Activated naive CD8-positive, alpha-beta T cell treated with anti-CD3 and anti-CD28 coated beads, Interleukin-2, amount 50 U/mL, for 24 hours (primary cell): ENCODE measurements around the gene SMYD3.

ENCODE experiments used
- ATAC-seq: fragments of 150-1000 bp; cut with Tn5 transposase; one replicate; pipeline ENCODE4 v1.10.0; 2021
- DNase-seq: peaks from one replicate; pipeline ENCODE4 v3.0.0; 2021
- H3K27ac Mint-ChIP-seq: one replicate; pipeline ENCODE4 v1.8.0; 2021; ENCODE audit warnings: mild to moderate bottlenecking, mixed read lengths
- H3K27me3 Mint-ChIP-seq: one replicate; pipeline ENCODE4 v1.8.0; 2021; ENCODE audit warnings: mixed read lengths
- H3K36me3 Mint-ChIP-seq: one replicate; pipeline ENCODE4 v1.8.0; 2021; ENCODE audit warnings: low read depth, mixed read lengths
- H3K4me1 Mint-ChIP-seq: one replicate; pipeline ENCODE4 v1.8.0; 2021; ENCODE audit warnings: mixed read lengths
- H3K4me3 Mint-ChIP-seq: one replicate; pipeline ENCODE4 v1.8.0; 2021; ENCODE audit warnings: mild to moderate bottlenecking, moderate library complexity, mixed read lengths
- H3K9me3 Mint-ChIP-seq: one replicate; pipeline ENCODE4 v1.8.0; 2021; ENCODE audit warnings: mixed read lengths

Gene SMYD3

DNA sequence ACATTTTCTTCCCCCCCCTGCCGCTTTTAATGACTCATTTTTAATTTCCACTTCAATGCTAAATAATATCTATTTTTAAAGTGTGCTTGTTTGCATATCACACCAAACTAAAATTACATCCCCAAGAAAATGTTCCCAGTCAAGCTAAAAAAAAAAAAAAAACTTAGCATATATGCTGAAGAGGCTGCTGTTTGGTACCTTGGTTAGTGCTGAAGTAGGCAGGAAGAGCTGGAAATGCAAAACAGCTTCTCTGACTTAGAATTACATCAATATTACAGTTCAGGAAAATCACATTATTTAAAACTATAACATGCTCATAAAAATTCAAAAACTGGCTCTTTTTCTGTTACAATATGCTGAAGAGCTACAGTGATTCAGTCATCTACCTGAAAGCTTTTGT, 372.3 kb downstream of the SMYD3 start:
- H3K9me3 Mint-ChIP-seq = no peaks in the 10 kb centered on the region
- no peak overlapping the region for H3K4me3 Mint-ChIP-seq
- peaks cover 8% of the 10 kb centered on the region for H3K36me3 Mint-ChIP-seq
- no peak overlapping the region for H3K27ac Mint-ChIP-seq
- H3K4me1 Mint-ChIP-seq = peaks cover 5% of the 10 kb centered on the region
- no peaks in the 10 kb centered on the region for H3K27me3 Mint-ChIP-seq
- ATAC-seq = no peak
- no peak for DNase-seq

DNA sequence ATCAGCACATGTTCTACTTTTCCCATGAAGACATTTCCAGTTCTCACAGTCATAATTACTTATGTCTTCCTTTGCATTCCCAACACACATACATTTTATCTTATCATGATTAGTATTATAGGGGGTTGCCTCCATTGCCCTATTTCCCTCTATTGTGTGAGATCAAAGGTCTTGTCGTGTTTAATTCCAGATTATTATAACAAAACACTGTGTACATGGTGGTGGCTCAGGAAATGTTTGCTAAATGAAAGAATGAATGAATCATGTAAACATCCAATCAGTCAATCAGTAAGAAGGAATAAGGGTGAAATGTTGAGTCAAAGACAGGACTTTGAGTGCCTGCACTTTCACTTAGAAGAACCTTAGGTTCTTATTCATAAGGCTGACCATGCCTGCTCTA, 376.0 kb downstream of the SMYD3 start:
- no peak overlapping the region for H3K4me3 Mint-ChIP-seq
- peaks cover 10% of the 10 kb centered on the region for H3K36me3 Mint-ChIP-seq
- H3K9me3 Mint-ChIP-seq = no peaks in the 10 kb centered on the region
- H3K27me3 Mint-ChIP-seq = no peaks in the 10 kb centered on the region
- ATAC-seq (no peak), DNase-seq (no peak)
- no peak overlapping the region for H3K27ac Mint-ChIP-seq
- peaks cover 3% of the 10 kb centered on the region for H3K4me1 Mint-ChIP-seq

DNA sequence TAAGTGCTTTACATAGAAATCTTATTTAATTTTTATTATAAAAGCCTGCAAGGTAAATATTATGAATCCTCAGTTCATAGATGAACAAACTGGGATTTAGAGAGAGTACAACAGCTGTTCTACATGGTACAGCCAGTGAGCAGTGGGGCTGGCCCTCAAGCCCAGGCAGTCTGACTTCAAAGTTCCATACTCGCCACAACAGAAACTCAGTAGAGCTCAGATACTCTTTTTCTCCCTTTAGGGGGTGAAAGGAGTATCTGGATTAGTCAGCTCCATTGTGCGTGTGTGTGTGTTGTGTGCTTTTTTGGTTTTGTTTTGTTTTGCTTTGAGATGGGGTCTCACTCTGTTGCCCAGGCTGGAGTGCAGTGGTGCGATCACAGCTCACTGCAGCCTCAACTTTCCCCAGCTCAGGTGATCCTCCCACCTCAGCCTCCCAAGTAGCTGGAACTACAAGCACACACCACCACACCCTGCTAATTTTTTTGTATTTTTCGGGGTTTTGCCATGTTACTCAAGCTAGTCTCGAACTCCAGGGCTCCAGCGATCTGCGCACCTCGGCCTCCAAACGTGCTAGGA, 378.5 kb downstream of the SMYD3 start:
- no peaks in the 10 kb centered on the region for H3K27me3 Mint-ChIP-seq
- no peaks in the 10 kb centered on the region for H3K9me3 Mint-ChIP-seq
- H3K4me1 Mint-ChIP-seq = no peaks in the 10 kb centered on the region
- ATAC-seq = peak; percentile 63
- DNase-seq = no peak
- no peak overlapping the region for H3K27ac Mint-ChIP-seq
- peaks cover 9% of the 10 kb centered on the region for H3K36me3 Mint-ChIP-seq
- no peak overlapping the region for H3K4me3 Mint-ChIP-seq

DNA sequence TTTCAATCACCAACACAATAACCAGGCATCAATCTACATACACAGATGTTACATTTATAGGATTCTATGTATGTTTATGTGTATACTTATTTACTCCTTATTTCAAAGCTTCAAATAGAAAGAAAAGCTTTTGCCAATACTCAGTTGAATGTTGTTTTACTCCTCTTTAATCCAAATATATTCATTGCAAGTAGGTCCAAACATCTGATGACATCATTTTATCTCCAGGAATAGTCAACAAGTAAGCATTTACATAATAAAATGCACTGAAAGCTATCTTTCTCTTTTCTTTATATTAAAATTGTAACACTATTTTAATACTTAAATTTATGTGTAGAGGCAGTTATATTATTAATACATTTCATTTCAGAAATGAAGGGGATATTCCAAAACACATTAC, 380.5 kb downstream of the SMYD3 start:
- H3K4me3 Mint-ChIP-seq = no peak overlapping the region
- H3K9me3 Mint-ChIP-seq = no peaks in the 10 kb centered on the region
- no peak overlapping the region for H3K27ac Mint-ChIP-seq
- DNase-seq (no peak), ATAC-seq (no peak)
- no peaks in the 10 kb centered on the region for H3K4me1 Mint-ChIP-seq
- peaks cover 5% of the 10 kb centered on the region for H3K36me3 Mint-ChIP-seq
- no peaks in the 10 kb centered on the region for H3K27me3 Mint-ChIP-seq

DNA sequence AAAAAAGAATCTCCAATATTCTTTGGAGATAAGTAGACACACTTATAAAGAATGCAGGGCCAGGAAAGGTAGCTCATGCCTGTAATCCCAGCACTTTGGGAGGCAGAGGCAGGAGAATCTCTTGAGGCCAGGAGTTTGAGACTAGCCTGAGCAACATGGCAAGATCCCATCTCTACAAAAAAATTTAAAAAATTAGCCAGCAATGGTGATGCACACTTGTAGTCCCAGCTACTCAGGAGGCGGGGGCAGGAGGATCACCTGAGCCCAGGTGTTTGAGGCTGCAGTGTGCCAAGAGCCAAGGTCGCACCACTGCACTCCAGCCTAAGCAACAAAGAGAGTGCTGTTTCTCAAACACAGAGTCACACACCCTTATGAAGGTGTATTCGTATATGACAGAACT, 385.0 kb downstream of the SMYD3 start:
- H3K27me3 Mint-ChIP-seq = no peaks in the 10 kb centered on the region
- no peak for ATAC-seq
- H3K9me3 Mint-ChIP-seq = no peaks in the 10 kb centered on the region
- DNase-seq = no peak
- H3K4me3 Mint-ChIP-seq = no peak overlapping the region
- no peak overlapping the region for H3K27ac Mint-ChIP-seq
- no peaks in the 10 kb centered on the region for H3K36me3 Mint-ChIP-seq
- peaks cover 7% of the 10 kb centered on the region for H3K4me1 Mint-ChIP-seq

DNA sequence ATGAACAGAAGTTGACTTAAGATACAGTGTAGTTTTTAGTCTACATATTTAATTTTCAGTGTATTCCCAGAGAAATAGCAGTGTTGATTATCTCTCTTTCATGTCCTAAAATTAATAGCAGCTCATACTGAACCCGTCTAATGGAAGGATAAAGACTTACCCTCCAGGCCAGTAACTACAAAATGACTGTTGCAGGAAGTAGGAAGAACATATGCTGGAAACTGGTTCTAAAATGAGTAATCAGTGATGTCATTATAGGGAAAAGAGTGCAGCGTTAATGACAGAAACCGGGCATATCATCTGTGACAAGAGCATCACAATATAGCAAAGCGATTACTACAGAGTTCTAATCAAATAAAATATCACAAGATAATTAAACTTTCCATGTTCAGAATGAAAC, 385.5 kb downstream of the SMYD3 start:
- Mint-ChIP-seq H3K4me3 (no peak overlapping the region), H3K27ac (no peak overlapping the region), H3K4me1 (peaks cover 13% of the 10 kb centered on the region), H3K36me3 (no peaks in the 10 kb centered on the region), H3K9me3 (no peaks in the 10 kb centered on the region), H3K27me3 (no peaks in the 10 kb centered on the region)
- DNase-seq = no peak
- no peak for ATAC-seq

DNA sequence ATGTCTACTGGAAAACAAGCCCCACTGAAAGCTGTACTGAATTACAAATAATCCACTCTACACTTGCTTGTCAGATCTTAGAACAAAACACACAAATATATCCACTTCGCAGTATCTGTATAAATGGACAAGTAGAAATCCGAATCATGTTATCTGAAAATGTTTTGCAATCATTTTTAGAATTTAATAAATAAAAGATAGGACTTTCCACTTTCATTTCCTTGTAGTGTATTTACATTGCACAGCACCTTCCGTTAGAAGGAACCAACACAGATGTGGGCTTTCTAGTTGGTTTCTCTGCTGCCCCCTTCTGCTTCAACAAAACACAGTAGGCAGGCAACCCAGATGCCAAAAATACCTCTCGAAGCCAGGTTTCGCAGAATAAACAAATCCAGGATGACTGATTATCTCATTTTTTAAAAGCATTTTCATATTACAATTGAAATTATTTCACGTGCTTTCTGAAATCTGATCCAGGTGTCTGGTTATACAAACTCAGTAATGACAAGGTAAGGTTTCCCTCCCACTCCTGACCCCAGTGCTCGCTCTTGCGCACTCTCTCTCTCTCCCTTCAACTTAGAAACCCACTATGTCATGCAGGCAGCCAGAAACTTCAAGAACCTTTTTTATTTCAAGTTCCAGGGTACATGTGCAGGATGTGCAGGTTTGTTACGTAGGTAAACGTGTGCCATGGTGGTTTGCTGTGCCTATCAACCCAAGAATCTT, 389.9 kb downstream of the SMYD3 start:
- H3K27me3 Mint-ChIP-seq = no peaks in the 10 kb centered on the region
- peak overlapping the region; percentile 64 for H3K27ac Mint-ChIP-seq
- no peaks in the 10 kb centered on the region for H3K9me3 Mint-ChIP-seq
- H3K36me3 Mint-ChIP-seq = peaks cover 2% of the 10 kb centered on the region
- H3K4me1 Mint-ChIP-seq = peaks cover 21% of the 10 kb centered on the region
- DNase-seq (peak; percentile 10), ATAC-seq (peak; percentile 79)
- peak overlapping the region; percentile 59 for H3K4me3 Mint-ChIP-seq

DNA sequence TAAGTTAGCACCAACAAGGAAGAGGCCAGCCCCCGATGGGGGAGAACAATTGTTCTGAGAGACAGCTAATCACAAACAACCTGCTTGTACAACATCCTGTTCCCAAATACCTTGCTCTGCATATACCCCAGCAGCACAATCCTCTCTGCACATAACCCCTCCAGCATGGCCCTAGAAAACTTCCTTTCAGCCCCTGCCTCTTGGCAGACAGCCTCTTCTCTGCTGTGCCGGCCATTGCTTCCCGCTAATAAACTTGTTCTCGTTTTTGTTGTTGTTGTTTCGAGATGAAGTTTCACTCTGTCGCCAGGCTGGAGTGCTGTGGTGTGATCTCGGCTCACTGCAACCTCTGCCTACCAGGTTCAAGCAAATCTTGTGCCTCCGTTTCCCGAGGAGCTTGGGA, 392.7 kb downstream of the SMYD3 start:
- no peaks in the 10 kb centered on the region for H3K9me3 Mint-ChIP-seq
- no peaks in the 10 kb centered on the region for H3K27me3 Mint-ChIP-seq
- H3K36me3 Mint-ChIP-seq = peaks cover 2% of the 10 kb centered on the region
- no peak for ATAC-seq
- peaks cover 21% of the 10 kb centered on the region for H3K4me1 Mint-ChIP-seq
- no peak overlapping the region for H3K27ac Mint-ChIP-seq
- no peak for DNase-seq
- no peak overlapping the region for H3K4me3 Mint-ChIP-seq

DNA sequence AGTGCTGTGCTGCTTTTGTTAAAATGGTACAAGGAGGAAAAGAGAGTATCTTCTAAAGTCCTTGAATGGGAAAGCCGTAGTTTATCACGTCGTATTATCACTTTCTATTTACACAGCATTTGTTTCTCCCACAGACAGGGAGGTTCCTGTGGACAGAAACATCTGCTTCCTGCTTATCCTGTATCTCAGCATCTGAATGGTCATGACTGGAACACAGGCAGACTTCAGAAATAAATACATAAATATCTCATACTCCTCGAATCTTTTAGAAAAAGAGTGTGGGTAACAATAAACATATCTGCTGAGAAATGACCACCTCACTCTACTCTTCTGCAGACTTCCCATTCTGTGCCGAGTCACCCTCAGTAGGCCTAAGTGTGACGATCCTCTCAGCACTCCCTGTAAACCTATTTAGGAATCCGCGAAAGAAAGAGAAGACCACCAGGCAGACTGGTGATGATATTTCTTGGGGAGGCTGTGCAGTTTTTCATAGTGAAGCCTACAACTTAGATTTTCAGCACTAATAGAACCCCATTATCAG, 393.5 kb downstream of the SMYD3 start:
- H3K4me3 Mint-ChIP-seq = no peak overlapping the region

DNA sequence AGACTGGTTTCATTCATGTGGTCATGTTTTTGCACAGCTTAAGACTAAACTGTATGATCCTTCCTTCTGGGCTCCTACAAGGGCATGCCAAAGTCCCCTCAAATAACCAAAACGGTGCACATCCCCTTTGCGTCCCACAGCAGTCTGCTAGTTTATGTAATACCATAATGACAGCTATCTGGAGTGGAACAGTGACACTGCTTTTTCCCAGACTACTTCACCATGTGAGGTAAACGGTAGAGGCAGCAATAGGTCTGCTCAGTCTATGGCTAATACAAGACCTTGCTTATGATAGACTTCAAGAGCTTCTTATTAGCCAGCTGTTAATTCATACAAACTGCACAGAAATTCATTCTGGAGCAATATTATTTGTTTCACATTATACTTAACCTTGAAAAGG, 395.5 kb downstream of the SMYD3 start:
- H3K27ac Mint-ChIP-seq = no peak overlapping the region

More for the DNA sequence above, 393.5 kb downstream of the SMYD3 start:
- ATAC-seq (no peak), DNase-seq (no peak)
- no peaks in the 10 kb centered on the region for H3K9me3 Mint-ChIP-seq
- H3K4me1 Mint-ChIP-seq = peaks cover 21% of the 10 kb centered on the region
- H3K27me3 Mint-ChIP-seq = no peaks in the 10 kb centered on the region
- H3K27ac Mint-ChIP-seq = no peak overlapping the region
- H3K36me3 Mint-ChIP-seq = peaks cover 2% of the 10 kb centered on the region

DNA sequence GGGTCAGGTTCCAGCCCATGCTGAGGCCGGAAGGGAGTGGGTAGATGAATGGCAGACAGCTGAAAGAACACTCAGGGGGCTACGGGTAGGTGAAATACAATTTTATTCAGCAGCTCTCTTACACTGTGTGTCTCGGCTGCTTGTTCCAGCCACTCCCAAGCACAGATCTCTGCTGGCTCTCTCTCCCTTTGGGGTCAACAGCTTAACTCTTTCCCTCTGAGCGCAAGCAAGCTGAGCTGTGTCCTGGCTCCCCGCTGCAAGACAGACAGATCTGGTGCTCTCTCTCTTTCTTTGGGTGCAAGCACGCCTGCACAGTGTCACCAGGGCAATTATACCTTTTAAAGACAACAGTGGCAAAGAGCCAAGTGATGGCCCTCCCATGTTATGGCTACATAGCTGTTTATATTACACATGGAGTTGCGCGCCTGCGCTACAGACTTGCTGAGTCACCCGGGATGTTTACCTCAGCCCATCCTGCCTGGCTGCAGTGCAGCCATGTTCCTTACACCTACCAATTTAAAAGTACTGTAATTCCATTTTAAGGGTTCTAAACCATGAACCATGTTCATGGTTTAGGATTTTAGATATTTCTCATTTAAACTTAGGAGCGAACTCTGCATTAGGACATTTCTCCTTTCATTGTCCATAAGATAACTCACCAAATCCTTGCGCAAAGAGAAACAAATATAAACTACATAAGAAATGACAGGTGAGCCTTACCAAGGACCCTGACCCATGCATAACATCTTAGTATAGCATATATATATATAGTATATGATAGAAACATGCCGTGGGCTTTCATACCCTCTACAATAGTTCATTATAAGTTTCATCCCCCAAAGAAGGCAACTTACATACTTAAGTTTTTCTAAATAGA, 396.5 kb downstream of the SMYD3 start:
- no peak overlapping the region for H3K4me3 Mint-ChIP-seq
- no peaks in the 10 kb centered on the region for H3K9me3 Mint-ChIP-seq
- DNase-seq = no peak
- H3K4me1 Mint-ChIP-seq = peaks cover 2% of the 10 kb centered on the region
- H3K27me3 Mint-ChIP-seq = no peaks in the 10 kb centered on the region
- ATAC-seq = no peak
- no peak overlapping the region for H3K27ac Mint-ChIP-seq
- peaks cover 5% of the 10 kb centered on the region for H3K36me3 Mint-ChIP-seq

More for the DNA sequence above, 395.5 kb downstream of the SMYD3 start:
- no peaks in the 10 kb centered on the region for H3K27me3 Mint-ChIP-seq
- peaks cover 8% of the 10 kb centered on the region for H3K4me1 Mint-ChIP-seq
- no peak for ATAC-seq
- no peaks in the 10 kb centered on the region for H3K9me3 Mint-ChIP-seq
- no peak for DNase-seq
- H3K4me3 Mint-ChIP-seq = no peak overlapping the region
- H3K36me3 Mint-ChIP-seq = peaks cover 2% of the 10 kb centered on the region

DNA sequence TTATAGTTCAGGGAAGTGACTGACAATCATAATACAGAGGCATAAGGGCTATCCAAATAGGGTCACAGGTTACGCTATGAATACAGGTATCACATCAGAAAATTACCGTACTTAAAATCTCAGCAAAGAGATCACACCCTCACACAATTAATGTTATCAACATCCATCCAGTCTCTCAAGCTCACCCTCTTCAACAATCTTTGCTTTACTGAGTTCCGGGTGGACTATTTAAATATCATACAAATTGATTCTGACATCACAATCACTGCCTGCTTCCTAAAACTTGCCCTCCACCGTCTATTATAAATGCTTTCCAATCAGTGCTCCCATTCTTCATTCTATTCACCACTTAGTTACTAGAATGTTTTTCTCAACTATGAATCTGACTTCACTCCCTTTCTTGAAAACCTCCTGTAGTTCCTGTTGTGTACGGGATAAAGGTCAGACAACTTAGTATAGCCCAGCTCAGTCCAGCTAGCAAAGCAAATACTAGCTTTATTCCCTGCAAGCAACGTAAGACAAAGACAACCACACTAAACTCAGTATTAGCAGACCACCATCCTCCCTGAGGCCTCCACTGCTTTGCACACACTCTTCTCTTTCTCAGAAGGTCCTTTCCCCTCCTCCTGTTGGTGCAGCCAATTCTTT, 398.7 kb downstream of the SMYD3 start:
- Mint-ChIP-seq H3K4me3 (no peak overlapping the region), H3K27me3 (no peaks in the 10 kb centered on the region), H3K27ac (no peak overlapping the region), H3K9me3 (no peaks in the 10 kb centered on the region), H3K36me3 (peaks cover 8% of the 10 kb centered on the region), H3K4me1 (no peaks in the 10 kb centered on the region)
- no peak for DNase-seq
- ATAC-seq = no peak

DNA sequence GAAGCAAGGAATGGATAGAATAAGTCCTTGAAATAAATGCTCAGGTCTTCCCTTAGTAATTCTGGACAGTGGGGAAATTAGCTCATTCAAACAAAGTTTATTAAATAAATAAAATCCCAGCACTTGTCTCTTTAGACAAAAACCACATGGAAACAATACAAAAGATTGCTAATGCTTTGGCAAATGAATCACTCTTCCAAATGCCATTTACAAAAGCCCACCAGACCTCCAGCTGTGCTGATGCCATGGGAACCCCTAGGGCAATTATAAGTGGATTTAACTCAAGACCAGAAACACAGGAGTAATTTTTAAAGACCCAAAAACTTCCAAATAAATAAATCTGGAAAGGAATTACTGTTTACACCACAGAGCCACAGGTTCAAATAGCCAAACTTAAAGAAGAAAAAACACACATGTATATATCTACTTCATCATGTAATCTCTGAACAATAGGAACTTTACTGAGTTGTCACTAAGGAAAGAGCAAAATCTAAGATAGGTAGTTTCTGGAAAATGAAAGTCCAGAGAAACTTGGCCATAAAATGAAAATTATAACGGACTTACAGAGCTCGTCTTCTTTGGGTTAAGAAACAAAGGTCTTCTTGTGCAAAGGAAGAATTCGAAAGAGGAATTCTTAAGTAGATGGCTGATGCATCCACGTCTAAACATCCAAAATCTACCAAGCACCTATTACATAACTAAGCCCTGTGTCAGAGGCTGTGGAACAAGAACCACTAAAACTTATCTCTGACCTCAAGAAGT, 399.4 kb downstream of the SMYD3 start:
- H3K27me3 Mint-ChIP-seq = no peaks in the 10 kb centered on the region
- no peak for DNase-seq
- H3K4me3 Mint-ChIP-seq = no peak overlapping the region
- ATAC-seq = no peak
- no peaks in the 10 kb centered on the region for H3K9me3 Mint-ChIP-seq
- H3K4me1 Mint-ChIP-seq = no peaks in the 10 kb centered on the region
- no peak overlapping the region for H3K27ac Mint-ChIP-seq
- H3K36me3 Mint-ChIP-seq = peaks cover 10% of the 10 kb centered on the region

DNA sequence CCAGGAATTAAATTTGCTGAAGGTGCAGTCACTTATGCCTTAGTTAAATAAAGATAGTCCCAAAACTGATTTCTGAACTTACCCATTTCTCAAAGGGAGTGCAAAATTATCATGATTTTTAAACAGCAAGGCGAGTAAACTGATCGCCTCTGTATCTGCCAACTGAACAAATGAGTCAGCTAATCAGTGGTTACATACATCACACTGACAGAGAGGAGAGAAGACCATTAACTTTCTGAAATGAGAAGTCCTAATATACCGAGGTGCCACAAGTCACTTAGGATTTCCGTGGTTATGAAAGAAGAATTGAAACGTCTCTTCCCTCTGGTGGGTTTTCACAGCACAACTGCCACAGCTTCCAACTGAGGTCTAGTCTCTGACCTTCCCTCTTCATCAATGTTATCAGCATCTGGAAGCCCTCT, 400.7 kb downstream of the SMYD3 start:
- no peak overlapping the region for H3K27ac Mint-ChIP-seq
- H3K4me3 Mint-ChIP-seq = no peak overlapping the region
- H3K4me1 Mint-ChIP-seq = no peaks in the 10 kb centered on the region
- H3K9me3 Mint-ChIP-seq = no peaks in the 10 kb centered on the region
- ATAC-seq = no peak
- DNase-seq = no peak
- H3K27me3 Mint-ChIP-seq = no peaks in the 10 kb centered on the region
- peaks cover 10% of the 10 kb centered on the region for H3K36me3 Mint-ChIP-seq
